SK-N-SH (cell line): ENCODE measurements around the gene WDR90. TPM values are rescaled to one million over a fixed set of nuclear protein-coding genes. Genes with fewer than 3 reads are reported as not detected.

Experiments
- CTCF ChIA-PET: fragments of 300-600, 350-600 bp; formaldehyde crosslinking; extraction: SDS; loops from one replicate; lab custom pipeline; 2021; lab: Yijun Ruan, JAX
- POLR2A ChIA-PET: fragments of 350-600 bp; sonication (Branson Sonifier 250); formaldehyde crosslinking; extraction: SDS; loops from one replicate; lab custom pipeline; 2020; ENCODE audit warnings: antibody characterized with exemption, inconsistent platforms; lab: Yijun Ruan, JAX
- DNase-seq: peaks from one replicate; pipeline ENCODE4 v3.0.0; 2012
- H2AFZ ChIP-seq: fragments of 200-600 bp; sonication (generic); 2 replicates; pipeline ENCODE4 v1.8.1; 2016; ENCODE audit warnings: antibody characterized with exemption, mild to moderate bottlenecking, low read depth
- H3F3A ChIP-seq: fragments of 200-600 bp; sonication (generic); replicated peaks from 2 replicates; pipeline ENCODE3; 2016; ENCODE audit warnings: antibody characterized with exemption, mild to moderate bottlenecking; ENCODE audit not compliant: insufficient read depth
- H3K27ac ChIP-seq, 2 experiments: fragments of 200-500 bp in 1 of 2; fragments of 200-600 bp in 1 of 2; sonication (Bioruptor generic) in 1 of 2; sonication (generic), shearing (Covaris generic) in 1 of 2; 2 replicates each; pipeline versions ENCODE4 v1.5.1 to v1.6.1; 2014 to 2016; ENCODE audit warnings: low read depth in 2 of 2, inconsistent platforms in 1 of 2, low read length in 1 of 2, mild to moderate bottlenecking in 1 of 2, mixed read lengths in 1 of 2
- H3K27me3 ChIP-seq: fragments of 200-600 bp; sonication (generic), shearing (Covaris generic); 2 replicates; pipeline ENCODE4 v1.6.1; 2016; ENCODE audit warnings: mixed run types; ENCODE audit not compliant: insufficient read depth
- H3K36me3 ChIP-seq, 2 experiments: fragments of 200-500 bp in 1 of 2; fragments of 200-600 bp in 1 of 2; sonication (Bioruptor generic) in 1 of 2; sonication (generic) in 1 of 2; replicated peaks in 1 of 2; 2 replicates each; pipeline versions ENCODE3 to v1.5.1; 2014 to 2016; ENCODE audit warnings: low read length in 1 of 2, mild to moderate bottlenecking in 1 of 2; ENCODE audit not compliant: insufficient read depth in 2 of 2, control insufficient read depth in 1 of 2
- H3K4me1 ChIP-seq, 2 experiments: fragments of 200-500 bp in 1 of 2; fragments of 200-600 bp in 1 of 2; sonication (Bioruptor generic) in 1 of 2; sonication (generic), shearing (Covaris generic) in 1 of 2; 2 replicates each; pipeline versions ENCODE4 v1.5.1 to v1.6.1; 2014 to 2016; ENCODE audit warnings: low read depth in 1 of 2, low read length in 1 of 2, mixed run types in 1 of 2; ENCODE audit not compliant: insufficient read depth in 2 of 2, control insufficient read depth in 1 of 2
- H3K4me2 ChIP-seq: fragments of 200-600 bp; sonication (generic), shearing (Covaris generic); 2 replicates; pipeline ENCODE4 v1.6.1; 2017; ENCODE audit warnings: mixed run types
- H3K4me3 ChIP-seq, 2 experiments: fragments of 200-500 bp in 1 of 2; fragments of 200-600 bp in 1 of 2; sonication (Bioruptor generic) in 1 of 2; sonication (generic), shearing (Covaris generic) in 1 of 2; 2 replicates each; pipeline versions ENCODE4 v1.5.1 to v1.8.1; 2014 to 2016; ENCODE audit warnings: low read depth in 2 of 2, inconsistent platforms in 1 of 2, low read length in 1 of 2, mild to moderate bottlenecking in 1 of 2, mixed read lengths in 1 of 2, moderate library complexity in 1 of 2
- H3K79me2 ChIP-seq: fragments of 200-600 bp; sonication (generic); 2 replicates; pipeline ENCODE4 v1.8.1; 2017; ENCODE audit warnings: mild to moderate bottlenecking; ENCODE audit not compliant: insufficient read depth
- H3K9ac ChIP-seq: fragments of 200-600 bp; sonication (generic); 2 replicates; pipeline ENCODE4 v1.6.1; 2017; ENCODE audit warnings: mixed run types
- H3K9me2 ChIP-seq: fragments of 200-600 bp; sonication (generic); 2 replicates; pipeline ENCODE4 v1.6.1; 2017; ENCODE audit warnings: mixed run types
- H3K9me3 ChIP-seq: fragments of 200-600 bp; sonication (generic); 2 replicates; pipeline ENCODE4 v1.6.1; 2017; ENCODE audit warnings: mixed run types, mild to moderate bottlenecking, moderate library complexity
- H4K20me1 ChIP-seq: fragments of 200-600 bp; sonication (generic); 2 replicates; pipeline ENCODE4 v1.6.1; 2017; ENCODE audit warnings: mild to moderate bottlenecking, mixed run types; ENCODE audit not compliant: insufficient read depth
- CHD2 ChIP-seq: fragments of 150-350 bp; IDR thresholded peaks from 2 replicates; pipeline ENCODE4 v1.6.1; 2018; ENCODE audit warnings: low read length; ENCODE audit not compliant: partially characterized antibody
- EZH2phosphoT487 ChIP-seq: fragments of 200-600 bp; sonication (generic); IDR thresholded peaks from 2 replicates; pipeline ENCODE4 v1.6.1; 2017; ENCODE audit warnings: low read depth, mixed run types, mild to moderate bottlenecking, antibody characterized with exemption, moderate library complexity, borderline replicate concordance
- FOXM1 ChIP-seq: IDR thresholded peaks from 2 replicates; pipeline ENCODE4 v1.4.0; 2012; ENCODE audit warnings: low read depth, mild to moderate bottlenecking
- GABPA ChIP-seq: IDR thresholded peaks from 2 replicates; pipeline ENCODE4 v1.4.0; 2012; ENCODE audit warnings: low read depth, mild to moderate bottlenecking
- IRF3 ChIP-seq: fragments of 150-350 bp; IDR thresholded peaks from 2 replicates; pipeline ENCODE4 v1.6.1; 2016; ENCODE audit warnings: mild to moderate bottlenecking, low read depth, low read length
- MXI1 ChIP-seq: IDR thresholded peaks from 2 replicates; pipeline ENCODE4 v1.6.1; 2012; ENCODE audit warnings: mild to moderate bottlenecking, low read depth, low read length, improper control_type of control experiment
- NFIC ChIP-seq: IDR thresholded peaks from 2 replicates; pipeline ENCODE4 v1.4.0; 2012; ENCODE audit warnings: borderline replicate concordance
- NRF1 ChIP-seq: IDR thresholded peaks from 2 replicates; pipeline ENCODE4 v1.6.1; 2012; ENCODE audit warnings: low read depth, mild to moderate bottlenecking, low read length
- RAD21 ChIP-seq: IDR thresholded peaks from 2 replicates; pipeline ENCODE4 v1.6.1; 2012; ENCODE audit warnings: mild to moderate bottlenecking, low read length
- RCOR1 ChIP-seq: fragments of 150-350 bp; IDR thresholded peaks from 2 replicates; pipeline ENCODE4 v1.6.1; 2017; ENCODE audit warnings: antibody characterized with exemption, low read length
- RFX5 ChIP-seq: IDR thresholded peaks from 2 replicates; pipeline ENCODE4 v1.6.1; 2012; ENCODE audit warnings: mild to moderate bottlenecking, improper control_type of control experiment, low read length
- RXRA ChIP-seq: IDR thresholded peaks from 2 replicates; pipeline ENCODE4 v1.4.0; 2012; ENCODE audit warnings: low read depth, mild to moderate bottlenecking, borderline replicate concordance
- TAF1 ChIP-seq: IDR thresholded peaks from 2 replicates; pipeline ENCODE4 v1.6.1; 2012; ENCODE audit warnings: low read depth, mild to moderate bottlenecking, low read length, moderate library complexity, borderline replicate concordance
- TCF12 ChIP-seq: IDR thresholded peaks from 2 replicates; pipeline ENCODE4 v1.4.0; 2012
- TEAD4 ChIP-seq: IDR thresholded peaks from 2 replicates; pipeline ENCODE4 v1.4.0; 2012; ENCODE audit warnings: mild to moderate bottlenecking, borderline replicate concordance; ENCODE audit not compliant: insufficient read depth
- USF2 ChIP-seq: fragments of 150-350 bp; IDR thresholded peaks from 2 replicates; pipeline ENCODE4 v1.6.1; 2017; ENCODE audit warnings: antibody characterized with exemption, low read length, low read depth, borderline replicate concordance
- WGBS: methylation state at CpG from one replicate; pipeline ENCODE4 v1.1.6; 2017; ENCODE audit warnings: low lambda C conversion rate; 5-methylcytosine and 5-hydroxymethylcytosine counted together
- polyA plus RNA-seq, 3 experiments: library from polyadenylated mRNA; depleted of rRNA; stranded (reverse); fragments of >200 nt; gene quantifications; 2 replicates each; pipeline ENCODE4 v1.2.3, GENCODE V29; 2012
- TF ChIP-seq, protein P1 (sequence below): IDR thresholded peaks from 2 replicates; pipeline ENCODE4 v1.4.0; 2012; ENCODE audit warnings: low read depth
- TF ChIP-seq, protein P2 (sequence below): IDR thresholded peaks from 2 replicates; pipeline ENCODE4 v1.6.1; 2012; ENCODE audit warnings: mild to moderate bottlenecking, low read depth, low read length, moderate library complexity

WDR90 gene
- polyA plus RNA-seq, 1 of the 3 experiments (the other 2 are of a cell fraction), result 32.0 TPM

- TF ChIP-seq, protein P1, sequence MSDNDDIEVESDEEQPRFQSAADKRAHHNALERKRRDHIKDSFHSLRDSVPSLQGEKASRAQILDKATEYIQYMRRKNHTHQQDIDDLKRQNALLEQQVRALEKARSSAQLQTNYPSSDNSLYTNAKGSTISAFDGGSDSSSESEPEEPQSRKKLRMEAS, result no peak
- no peak for TF ChIP-seq IRF3
- TF ChIP-seq, protein P2, sequence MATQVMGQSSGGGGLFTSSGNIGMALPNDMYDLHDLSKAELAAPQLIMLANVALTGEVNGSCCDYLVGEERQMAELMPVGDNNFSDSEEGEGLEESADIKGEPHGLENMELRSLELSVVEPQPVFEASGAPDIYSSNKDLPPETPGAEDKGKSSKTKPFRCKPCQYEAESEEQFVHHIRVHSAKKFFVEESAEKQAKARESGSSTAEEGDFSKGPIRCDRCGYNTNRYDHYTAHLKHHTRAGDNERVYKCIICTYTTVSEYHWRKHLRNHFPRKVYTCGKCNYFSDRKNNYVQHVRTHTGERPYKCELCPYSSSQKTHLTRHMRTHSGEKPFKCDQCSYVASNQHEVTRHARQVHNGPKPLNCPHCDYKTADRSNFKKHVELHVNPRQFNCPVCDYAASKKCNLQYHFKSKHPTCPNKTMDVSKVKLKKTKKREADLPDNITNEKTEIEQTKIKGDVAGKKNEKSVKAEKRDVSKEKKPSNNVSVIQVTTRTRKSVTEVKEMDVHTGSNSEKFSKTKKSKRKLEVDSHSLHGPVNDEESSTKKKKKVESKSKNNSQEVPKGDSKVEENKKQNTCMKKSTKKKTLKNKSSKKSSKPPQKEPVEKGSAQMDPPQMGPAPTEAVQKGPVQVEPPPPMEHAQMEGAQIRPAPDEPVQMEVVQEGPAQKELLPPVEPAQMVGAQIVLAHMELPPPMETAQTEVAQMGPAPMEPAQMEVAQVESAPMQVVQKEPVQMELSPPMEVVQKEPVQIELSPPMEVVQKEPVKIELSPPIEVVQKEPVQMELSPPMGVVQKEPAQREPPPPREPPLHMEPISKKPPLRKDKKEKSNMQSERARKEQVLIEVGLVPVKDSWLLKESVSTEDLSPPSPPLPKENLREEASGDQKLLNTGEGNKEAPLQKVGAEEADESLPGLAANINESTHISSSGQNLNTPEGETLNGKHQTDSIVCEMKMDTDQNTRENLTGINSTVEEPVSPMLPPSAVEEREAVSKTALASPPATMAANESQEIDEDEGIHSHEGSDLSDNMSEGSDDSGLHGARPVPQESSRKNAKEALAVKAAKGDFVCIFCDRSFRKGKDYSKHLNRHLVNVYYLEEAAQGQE, result no peak
- TF ChIP-seq RCOR1, result no peak
- no peak for TF ChIP-seq USF2
- TF ChIP-seq NFIC, result no peak
- no peak for TF ChIP-seq TCF12
- no peak for TF ChIP-seq GABPA
- TF ChIP-seq CHD2, result no peak
- no peak for TF ChIP-seq RXRA
- TF ChIP-seq RFX5, result no peak
- no peak for TF ChIP-seq FOXM1
- no peak for TF ChIP-seq MXI1
- TF ChIP-seq TEAD4, result no peak
- no peak for TF ChIP-seq RAD21
- TF ChIP-seq TAF1, result no peak
- TF ChIP-seq EZH2phosphoT487, result no peak
- TF ChIP-seq NRF1, result no peak
- Histone ChIP-seq H3K27ac (no peak overlapping the region), H4K20me1 (peaks cover 13% of the 10 kb centered on the region), H3K4me1 (peaks cover 12 to 52% of the 10 kb centered on the region in 2 experiments; a peak in 3 of 4 replicates), H3K27me3 (no peaks in the 10 kb centered on the region), H3K9me2 (no peaks in the 10 kb centered on the region), H3K4me2 (no peak overlapping the region), H3K9ac (no peak overlapping the region), H3K79me2 (peaks cover 33% of the 10 kb centered on the region), H3K9me3 (no peaks in the 10 kb centered on the region), H3K4me3 (no peak overlapping the region), H2AFZ (no peak overlapping the region), H3F3A (peaks cover 4% of the 10 kb centered on the region), H3K36me3 (peaks cover 11 to 34% of the 10 kb centered on the region in 2 experiments)
- WGBS, result 98% methylated on average over 33 of the region's 51 CpGs
- no peak for DNase-seq
- ChIA-PET POLR2A (no interaction called here), CTCF (interaction anchor here (0.6 to 5.9 kb wide), 18 partner anchors 10 to 355 kb away, joined by 3 to 38 read pairs (median 4); partner anchors contain the start of genes ANTKMT, RHBDL1 and RHOT2)
These were observed 37.5 kb downstream of the WDR90 start for GRCh38 chr16:686459-687260.
